CD4-positive, alpha-beta T cell (primary cell): ENCODE results near the gene DLK1. TPM values are rescaled to one million over a fixed set of nuclear protein-coding genes. Genes with fewer than 3 reads are reported as not detected.

Source experiments
- ATAC-seq: fragments of 200-7000 bp; cut with Tn5 transposase; one replicate; pipeline ENCODE4 v1.10.0; 2022; ENCODE audit warnings: mild to moderate bottlenecking; ENCODE audit not compliant: poor library complexity
- CTCF ChIA-PET: fragments of 350-600 bp; sonication (Branson Sonifier 250); formaldehyde crosslinking; loops from one replicate; lab custom pipeline; 2021; ENCODE audit warnings: antibody characterized with exemption, inconsistent platforms; lab: Charles Lee
- POLR2A ChIA-PET: fragments of 350-600 bp; sonication (Branson Sonifier 250); formaldehyde crosslinking; loops from one replicate; lab custom pipeline; 2021; ENCODE audit warnings: antibody characterized with exemption, inconsistent platforms; lab: Charles Lee
- DNase-seq, 14 experiments: peaks; one replicate each; pipeline ENCODE4 v3.0.0-alpha.2; 2013 to 2020; ENCODE audit warnings: mixed read lengths in 2 of 14
- H3K27ac ChIP-seq, 2 donors: one replicate each; pipeline versions ENCODE4 v1.5.1 to v1.7.0; 2013; ENCODE audit warnings: low read length in 2 of 2, low read depth in 1 of 2, mild to moderate bottlenecking in 1 of 2
- H3K27me3 ChIP-seq, 2 experiments: 1 replicate in 1 of 2; 2 replicates in 1 of 2; pipeline versions ENCODE4 v1.6.1 to v1.7.0; 2013; ENCODE audit warnings: low read length in 2 of 2, control low read depth in 1 of 2, mild to moderate bottlenecking in 1 of 2, moderate library complexity in 1 of 2; ENCODE audit not compliant: insufficient read depth in 2 of 2, control insufficient read depth in 1 of 2
- H3K36me3 ChIP-seq: one replicate; pipeline ENCODE4 v1.6.1; 2013; ENCODE audit warnings: low read length, control low read depth; ENCODE audit not compliant: insufficient read depth
- H3K4me1 ChIP-seq: one replicate; pipeline ENCODE4 v1.6.1; 2013; ENCODE audit warnings: low read length, control low read depth; ENCODE audit not compliant: insufficient read depth
- H3K4me3 ChIP-seq: one replicate; pipeline ENCODE4 v1.5.1; 2013; ENCODE audit warnings: mild to moderate bottlenecking, low read length, moderate library complexity
- H3K9me3 ChIP-seq, 2 experiments: 1 replicate in 1 of 2; 2 replicates in 1 of 2; pipeline versions ENCODE4 v1.6.1 to v1.7.0; 2013; ENCODE audit warnings: low read length in 2 of 2, mild to moderate bottlenecking in 2 of 2, control low read depth in 1 of 2, moderate library complexity in 1 of 2; ENCODE audit not compliant: control insufficient read depth in 1 of 2, insufficient read depth in 1 of 2
- H3K27ac Mint-ChIP-seq: one replicate; pipeline ENCODE4 v1.8.0; 2020; ENCODE audit warnings: mixed read lengths
- H3K27me3 Mint-ChIP-seq: one replicate; pipeline ENCODE4 v1.8.0; 2021; ENCODE audit warnings: mixed read lengths
- H3K36me3 Mint-ChIP-seq: one replicate; pipeline ENCODE4 v1.8.0; 2021; ENCODE audit warnings: low read depth, mixed read lengths
- H3K4me1 Mint-ChIP-seq: one replicate; pipeline ENCODE4 v1.8.0; 2021; ENCODE audit warnings: low read depth, mixed read lengths
- H3K4me3 Mint-ChIP-seq: one replicate; pipeline ENCODE4 v1.8.0; 2020; ENCODE audit warnings: mild to moderate bottlenecking, mixed read lengths
- H3K9me3 Mint-ChIP-seq: one replicate; pipeline ENCODE4 v1.8.0; 2020; ENCODE audit warnings: mixed read lengths
- intact Hi-C, 2 experiments: fragments of 100-400 bp; cut with DNase I in 1 of 2; cut with micrococcal nuclease in 1 of 2; formaldehyde crosslinking; loops; one replicate each; pipeline versions ENCODE4 v1.15.1 to v1.9.0; 2023 to 2025; cut with DNase I, micrococcal nuclease
- total RNA-seq, 174 experiments: library from RNA in 2 of 174; stranded (reverse) in 2 of 174; gene quantifications; one replicate each; pipeline ENCODE4 v1.2.3 and lab custom pipeline; 2021 to 2026
- TF ChIP-seq, protein P1 (sequence below): fragments of 200-600 bp; IDR thresholded peaks from one replicate; pipeline ENCODE4 v1.8.0; 2022; ENCODE audit warnings: antibody characterized with exemption, mild to moderate bottlenecking

Gene DLK1
- total RNA-seq, 2 experiments from 2014 or later: not detected

DNA sequence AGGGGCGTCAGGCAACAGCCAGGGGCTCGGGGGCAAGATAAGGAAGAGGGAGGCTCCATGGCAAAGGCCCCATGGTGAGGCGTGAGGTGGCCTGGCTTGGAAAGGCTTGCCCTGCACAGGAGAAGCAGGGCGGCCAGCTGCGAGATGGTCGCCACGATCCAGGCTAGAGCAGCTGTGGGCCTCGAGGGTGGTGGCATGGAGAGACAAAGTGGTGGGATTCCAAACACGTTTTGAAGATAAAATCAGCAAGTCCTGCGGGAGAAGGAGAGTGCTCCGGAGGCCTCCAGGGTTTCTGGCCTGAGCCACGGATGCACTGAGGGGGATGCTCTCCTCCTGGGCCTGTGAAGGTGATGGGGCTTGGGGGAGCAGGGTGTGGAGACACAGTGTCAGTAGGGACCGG is 20.5 kb upstream of the DLK1 start:
- Mint-ChIP-seq H3K4me3 (no peak overlapping the region), H3K27me3 (peaks cover 39% of the 10 kb centered on the region), H3K9me3 (no peaks in the 10 kb centered on the region), H3K27ac (no peak overlapping the region), H3K4me1 (no peaks in the 10 kb centered on the region), H3K36me3 (no peaks in the 10 kb centered on the region)
- Histone ChIP-seq H3K4me1 (no peaks in the 10 kb centered on the region), H3K27ac (no peak overlapping the region), H3K4me3 (no peak overlapping the region), H3K9me3 (peaks cover 0 to 10% of the 10 kb centered on the region in 2 experiments), H3K27me3 (peaks cover 0 to 12% of the 10 kb centered on the region in 2 experiments), H3K36me3 (no peaks in the 10 kb centered on the region)
- ChIA-PET POLR2A (no interaction called here), CTCF (no interaction called here)
- ATAC-seq: no peak
- no peak for DNase-seq
- intact Hi-C loops: no loop called here
- TF ChIP-seq, protein P1, sequence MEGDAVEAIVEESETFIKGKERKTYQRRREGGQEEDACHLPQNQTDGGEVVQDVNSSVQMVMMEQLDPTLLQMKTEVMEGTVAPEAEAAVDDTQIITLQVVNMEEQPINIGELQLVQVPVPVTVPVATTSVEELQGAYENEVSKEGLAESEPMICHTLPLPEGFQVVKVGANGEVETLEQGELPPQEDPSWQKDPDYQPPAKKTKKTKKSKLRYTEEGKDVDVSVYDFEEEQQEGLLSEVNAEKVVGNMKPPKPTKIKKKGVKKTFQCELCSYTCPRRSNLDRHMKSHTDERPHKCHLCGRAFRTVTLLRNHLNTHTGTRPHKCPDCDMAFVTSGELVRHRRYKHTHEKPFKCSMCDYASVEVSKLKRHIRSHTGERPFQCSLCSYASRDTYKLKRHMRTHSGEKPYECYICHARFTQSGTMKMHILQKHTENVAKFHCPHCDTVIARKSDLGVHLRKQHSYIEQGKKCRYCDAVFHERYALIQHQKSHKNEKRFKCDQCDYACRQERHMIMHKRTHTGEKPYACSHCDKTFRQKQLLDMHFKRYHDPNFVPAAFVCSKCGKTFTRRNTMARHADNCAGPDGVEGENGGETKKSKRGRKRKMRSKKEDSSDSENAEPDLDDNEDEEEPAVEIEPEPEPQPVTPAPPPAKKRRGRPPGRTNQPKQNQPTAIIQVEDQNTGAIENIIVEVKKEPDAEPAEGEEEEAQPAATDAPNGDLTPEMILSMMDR: no peak

- Histone ChIP-seq H3K4me1 (no peaks in the 10 kb centered on the region), H3K9me3 (peaks cover 0 to 10% of the 10 kb centered on the region in 2 experiments), H3K4me3 (no peak overlapping the region), H3K27me3 (peaks cover 2 to 12% of the 10 kb centered on the region in 2 experiments), H3K27ac (no peak overlapping the region), H3K36me3 (no peaks in the 10 kb centered on the region)
- no peaks in the 10 kb centered on the region for H3K9me3 Mint-ChIP-seq
- no peak overlapping the region for H3K4me3 Mint-ChIP-seq
- intact Hi-C loops: no loop called here
- no peak overlapping the region for H3K27ac Mint-ChIP-seq
- ATAC-seq (no peak), DNase-seq (no peak)
- ChIA-PET CTCF (no interaction called here), POLR2A (no interaction called here)
- TF ChIP-seq, protein P1: no peak
- peaks cover 37% of the 10 kb centered on the region for H3K27me3 Mint-ChIP-seq
- no peaks in the 10 kb centered on the region for H3K36me3 Mint-ChIP-seq
- H3K4me1 Mint-ChIP-seq: no peaks in the 10 kb centered on the region
These were observed 19.8 kb upstream of the DLK1 start for GRCh38 chr14:100706860-100707259.

- TF ChIP-seq, protein P1: no peak
- no peak for ATAC-seq
These were observed 18.0 kb upstream of the DLK1 start for GRCh38 chr14:100708425-100709288.

More at GRCh38 chr14:100708425-100709288, 18.0 kb upstream of the DLK1 start:
- Mint-ChIP-seq H3K9me3 (no peaks in the 10 kb centered on the region), H3K4me1 (no peaks in the 10 kb centered on the region), H3K27ac (no peak overlapping the region), H3K27me3 (peaks cover 31% of the 10 kb centered on the region), H3K4me3 (no peak overlapping the region), H3K36me3 (no peaks in the 10 kb centered on the region)
- Histone ChIP-seq H3K27ac (no peak overlapping the region), H3K27me3 (peaks cover 2 to 16% of the 10 kb centered on the region in 2 experiments), H3K36me3 (no peaks in the 10 kb centered on the region), H3K4me3 (no peak overlapping the region), H3K9me3 (peaks cover 0 to 10% of the 10 kb centered on the region in 2 experiments), H3K4me1 (no peaks in the 10 kb centered on the region)
- ChIA-PET POLR2A (no interaction called here), CTCF (no interaction called here)
- intact Hi-C loops: loop anchor here (1.0 to 2.0 kb wide), 2 partner anchors 920 kb away; no protein-coding TSS in a partner anchor
- DNase-seq: no peak
